OCI-LY7 (cell line): ENCODE measurements around the gene TDRD10. TPM values are rescaled to one million over a fixed set of nuclear protein-coding genes. Genes with fewer than 3 reads are reported as not detected.

Experiments used
- BruUV-seq: library from RNA; stranded (reverse); fragments of 400-500 nt; replicated peaks from 2 replicates; lab custom pipeline; 2021; lab: Mats Ljungman, UMichigan
- CTCF ChIA-PET: fragments of 300-600 bp; sonication (Branson Sonifier 250); formaldehyde crosslinking; loops from one replicate; lab custom pipeline; 2022; ENCODE audit warnings: antibody characterized with exemption; ENCODE audit not compliant: unreplicated experiment; lab: Charles Lee
- POLR2A ChIA-PET: fragments of 300-600 bp; sonication (Branson Sonifier 250); formaldehyde crosslinking; loops from one replicate; lab custom pipeline; 2022; ENCODE audit warnings: antibody characterized with exemption; lab: Charles Lee
- DNase-seq: peaks from one replicate; pipeline ENCODE4 v3.0.0-alpha.2; 2015; ENCODE audit warnings: low spot score
- H2AFZ ChIP-seq: fragments of 200-600 bp; sonication (generic), shearing (Covaris generic); 2 replicates; pipeline ENCODE4 v1.6.1; 2014; ENCODE audit warnings: mild to moderate bottlenecking, antibody characterized with exemption, low read length, moderate library complexity
- H3K27ac ChIP-seq: fragments of 200-600 bp; sonication (generic); 2 replicates; pipeline ENCODE4 v1.5.1; 2014; ENCODE audit warnings: mixed run types, low read depth, mild to moderate bottlenecking, moderate library complexity, low read length, inconsistent platforms; ENCODE audit not compliant: poor library complexity, severe bottlenecking
- H3K36me3 ChIP-seq: fragments of 200-600 bp; sonication (generic); 2 replicates; pipeline ENCODE4 v1.6.1; 2014; ENCODE audit warnings: mild to moderate bottlenecking, antibody characterized with exemption, low read length, moderate library complexity, mixed read lengths; ENCODE audit not compliant: insufficient read depth
- H3K4me1 ChIP-seq: fragments of 200-600 bp; sonication (generic); 2 replicates; pipeline ENCODE4 v1.5.1; 2014; ENCODE audit warnings: mild to moderate bottlenecking, low read length; ENCODE audit not compliant: insufficient read depth, poor library complexity, severe bottlenecking
- H3K4me2 ChIP-seq: fragments of 200-600 bp; sonication (generic); 2 replicates; pipeline ENCODE4 v1.6.1; 2014; ENCODE audit warnings: mild to moderate bottlenecking, low read length
- H3K4me3 ChIP-seq: fragments of 200-600 bp; sonication (generic); 2 replicates; pipeline ENCODE4 v1.5.1; 2014; ENCODE audit warnings: mild to moderate bottlenecking, low read depth, low read length; ENCODE audit not compliant: poor library complexity, severe bottlenecking
- H3K79me2 ChIP-seq: fragments of 200-600 bp; sonication (generic); 2 replicates; pipeline ENCODE4 v1.6.1; 2016; ENCODE audit warnings: low read depth, mild to moderate bottlenecking, low read length, moderate library complexity, mixed read lengths; ENCODE audit not compliant: insufficient read depth
- H3K9me2 ChIP-seq: fragments of 200-600 bp; sonication (generic); 2 replicates; pipeline ENCODE4 v1.6.1; 2016; ENCODE audit warnings: mild to moderate bottlenecking, low read length, mixed read lengths; ENCODE audit not compliant: insufficient read depth
- H3K9me3 ChIP-seq: fragments of 200-600 bp; sonication (generic); 2 replicates; pipeline ENCODE4 v1.6.1; 2014; ENCODE audit warnings: mild to moderate bottlenecking, mixed run types, low read length, mixed read lengths
- H4K20me1 ChIP-seq: fragments of 200-600 bp; sonication (generic); 2 replicates; pipeline ENCODE4 v1.6.1; 2014; ENCODE audit warnings: mild to moderate bottlenecking, antibody characterized with exemption, low read length, moderate library complexity, mixed read lengths; ENCODE audit not compliant: insufficient read depth
- CTCF ChIP-seq: fragments of 200-600 bp; sonication (generic); conservative IDR thresholded peaks from 2 replicates; pipeline ENCODE4 v1.5.1; 2014; ENCODE audit warnings: mild to moderate bottlenecking, antibody characterized with exemption, low read length, moderate library complexity, mixed read lengths
- EZH2phosphoT487 ChIP-seq: fragments of 200-600 bp; sonication (generic); IDR thresholded peaks from 2 replicates; pipeline ENCODE4 v1.6.1; 2018; ENCODE audit warnings: low read depth, borderline replicate concordance, mild to moderate bottlenecking, mixed run types, antibody characterized with exemption, low read length, moderate library complexity, mixed read lengths
- intact Hi-C: fragments of 100-400 bp; cut with micrococcal nuclease; formaldehyde crosslinking; loops from one replicate; pipeline ENCODE4 v1.10.0; 2022; ENCODE audit not compliant: unreplicated experiment
- total RNA-seq, 2 experiments: library from RNA; depleted of rRNA in 1 of 2; stranded (reverse); fragments of >200 nt in 1 of 2; shearing (Covaris generic) in 1 of 2; gene quantifications; 2 replicates each; pipeline ENCODE4 v1.2.3, GENCODE V29; 2014 to 2022

Gene TDRD10
- total RNA-seq, 2 experiments from 2014 or later, result 0.13 TPM; not detected in 1

GRCh38 chr1:154575951-154576566 lies 74.0 kb downstream of the TDRD10 start:
- intact Hi-C loops, result no loop called here
- Histone ChIP-seq H3K36me3 (peaks cover 35% of the 10 kb centered on the region; the same call in 1 of the 2 replicates), H3K4me3 (no peak overlapping the region), H3K4me2 (no peak overlapping the region), H2AFZ (no peak overlapping the region), H4K20me1 (no peaks in the 10 kb centered on the region), H3K27ac (no peak overlapping the region), H3K79me2 (no peaks in the 10 kb centered on the region), H3K9me2 (no peaks in the 10 kb centered on the region), H3K9me3 (no peaks in the 10 kb centered on the region), H3K4me1 (peaks cover 47% of the 10 kb centered on the region)
- CTCF ChIA-PET, result no interaction called here
- no peak for TF ChIP-seq EZH2phosphoT487
- TF ChIP-seq CTCF, result no peak
- POLR2A ChIA-PET, result interaction anchor here (0.6 to 1.0 kb wide), 5 partner anchors 12 to 183 kb away, joined by 3 to 4 read pairs (median 3); no protein-coding TSS in a partner anchor
- no peak for DNase-seq
- no TSS peak for BruUV-seq

DNA sequence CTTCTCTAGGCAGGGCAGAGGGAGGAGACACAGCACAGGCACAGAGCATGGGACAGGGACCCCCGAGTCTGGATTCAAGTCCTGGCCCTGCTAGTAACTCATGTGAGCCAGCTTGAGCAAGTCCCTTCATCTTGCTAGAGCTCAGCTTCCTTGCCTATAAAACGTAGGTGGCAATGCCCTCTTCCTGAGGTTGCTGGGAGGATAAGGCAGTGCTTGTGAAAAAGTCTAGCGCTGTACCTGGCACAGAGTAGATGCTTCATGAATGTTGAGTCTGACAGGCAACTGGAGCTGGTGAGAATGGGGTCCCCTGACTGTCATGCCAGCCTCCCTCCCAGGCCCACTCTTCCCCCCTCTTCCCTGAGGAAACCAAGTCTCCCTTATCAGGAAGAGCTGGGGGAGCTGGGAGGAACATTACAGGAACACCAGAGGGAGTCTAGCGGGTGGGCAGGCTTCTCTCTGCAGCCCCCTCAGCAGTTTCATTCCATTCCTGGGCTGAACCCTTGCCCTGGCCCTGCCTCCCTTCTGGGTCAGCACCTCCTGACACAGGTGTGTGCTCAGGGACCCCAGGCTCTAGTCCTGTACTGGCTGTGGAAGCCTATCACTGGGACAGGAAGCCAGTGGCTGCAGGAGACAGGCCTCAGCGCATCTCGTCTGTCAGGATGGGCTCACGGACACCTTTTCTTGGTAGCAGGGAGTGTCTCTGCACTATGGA lies 75.5 kb downstream of the TDRD10 start:
- Histone ChIP-seq H3K4me2 (no peak overlapping the region), H3K27ac (no peak overlapping the region), H3K4me3 (no peak overlapping the region), H2AFZ (no peak overlapping the region), H3K9me3 (no peaks in the 10 kb centered on the region), H3K9me2 (no peaks in the 10 kb centered on the region), H3K4me1 (peaks cover 47% of the 10 kb centered on the region), H3K36me3 (peaks cover 48% of the 10 kb centered on the region), H4K20me1 (no peaks in the 10 kb centered on the region), H3K79me2 (no peaks in the 10 kb centered on the region)
- no TSS peak for BruUV-seq
- no peak for DNase-seq
- POLR2A ChIA-PET, result interaction anchor here (0.6 kb wide), 1 partner anchor 757 kb away, joined by 5 read pairs; no protein-coding TSS in a partner anchor
- CTCF ChIA-PET, result no interaction called here
- no peak for TF ChIP-seq EZH2phosphoT487
- TF ChIP-seq CTCF, result no peak
- intact Hi-C loops, result no loop called here

DNA sequence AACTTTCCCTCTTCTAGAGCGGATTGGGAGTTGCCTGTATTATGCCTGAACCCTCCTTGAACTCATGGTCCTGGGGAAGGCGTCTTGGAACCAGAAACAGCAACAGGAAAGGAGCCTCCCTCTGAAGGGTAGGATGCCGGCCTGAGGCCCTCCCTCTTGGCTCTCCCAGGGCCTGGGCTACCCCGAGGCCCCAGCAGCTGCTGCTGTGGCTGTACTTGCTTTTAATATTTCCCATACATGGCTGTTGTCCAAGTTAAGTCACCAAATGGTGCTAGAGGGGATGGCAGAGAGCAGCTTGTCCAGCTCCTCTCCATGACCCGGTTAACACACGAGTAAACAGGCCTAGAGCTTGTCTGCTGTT lies 76.0 kb downstream of the TDRD10 start:
- ChIA-PET CTCF (no interaction called here), POLR2A (no interaction called here)
- no peaks in the 10 kb centered on the region for H4K20me1 ChIP-seq

More for the DNA sequence above, 76.0 kb downstream of the TDRD10 start:
- intact Hi-C loops, result no loop called here
- TF ChIP-seq CTCF (no peak), EZH2phosphoT487 (no peak)
- H3K4me3 ChIP-seq, result no peak overlapping the region
- H3K9me3 ChIP-seq, result no peaks in the 10 kb centered on the region
- peaks cover 53% of the 10 kb centered on the region for H3K36me3 ChIP-seq
- H3K27ac ChIP-seq, result no peak overlapping the region
- H3K4me1 ChIP-seq, result peaks cover 46% of the 10 kb centered on the region
- no TSS peak for BruUV-seq
- H3K4me2 ChIP-seq, result no peak overlapping the region
- no peaks in the 10 kb centered on the region for H3K9me2 ChIP-seq
- no peaks in the 10 kb centered on the region for H3K79me2 ChIP-seq
- H2AFZ ChIP-seq, result no peak overlapping the region
- DNase-seq, result no peak
